Measurements from ENCODE around the gene ITPRIPL1. TPM values are rescaled to one million over a fixed set of nuclear protein-coding genes. Genes with fewer than 3 reads are reported as not detected.
A peak's percentile ranks its signal among the peaks of the same experiment; 100 is the strongest.

The ITPRIPL1 gene
- total RNA-seq, 2 donors from 2014 or later: 1.8 to 8.9 TPM

DNA sequence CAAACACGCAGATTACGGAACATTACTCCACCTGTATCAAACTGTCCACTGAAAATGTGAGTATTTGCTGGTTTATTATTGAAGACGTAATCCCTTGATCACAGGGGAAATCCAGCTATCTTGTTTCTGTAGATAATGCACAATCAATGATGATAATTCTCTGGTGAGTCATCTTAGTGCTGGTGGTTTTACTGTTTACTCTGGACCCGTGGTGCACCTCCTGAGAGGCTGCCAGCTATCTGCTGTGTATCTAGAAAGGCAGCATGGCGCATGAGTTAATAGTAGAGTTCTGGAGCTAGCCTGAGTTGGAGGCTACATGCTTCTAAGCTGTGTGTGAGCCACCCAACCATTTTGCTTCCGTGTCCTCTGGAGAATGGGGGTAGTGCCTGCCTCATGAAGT, 17.0 kb downstream of the ITPRIPL1 start:
- no peaks in the 10 kb centered on the region for H3K9me3 ChIP-seq
- H3K4me3 ChIP-seq: no peak overlapping the region
- H3K27ac ChIP-seq: no peak overlapping the region
- no peaks in the 10 kb centered on the region for H3K36me3 ChIP-seq
- H3K27me3 ChIP-seq (replicated peaks; ENCODE audit: insufficient read depth): no peaks in the 10 kb centered on the region
- no peak for TF ChIP-seq POLR2AphosphoS5 (IDR thresholded peaks at IDR 0.05)
- no peak for TF ChIP-seq POLR2A (IDR thresholded peaks at IDR 0.05)
- no peak for TF ChIP-seq CTCF (IDR thresholded peaks at IDR 0.05)
- intact Hi-C loops (cut with DNase I): no loop called here
- 79% methylated on average over 6 of the region's 6 CpGs for WGBS
- no peak for DNase-seq (ENCODE audit: low spot score)
- no peaks in the 10 kb centered on the region for H3K4me1 ChIP-seq (replicated peaks)

DNA sequence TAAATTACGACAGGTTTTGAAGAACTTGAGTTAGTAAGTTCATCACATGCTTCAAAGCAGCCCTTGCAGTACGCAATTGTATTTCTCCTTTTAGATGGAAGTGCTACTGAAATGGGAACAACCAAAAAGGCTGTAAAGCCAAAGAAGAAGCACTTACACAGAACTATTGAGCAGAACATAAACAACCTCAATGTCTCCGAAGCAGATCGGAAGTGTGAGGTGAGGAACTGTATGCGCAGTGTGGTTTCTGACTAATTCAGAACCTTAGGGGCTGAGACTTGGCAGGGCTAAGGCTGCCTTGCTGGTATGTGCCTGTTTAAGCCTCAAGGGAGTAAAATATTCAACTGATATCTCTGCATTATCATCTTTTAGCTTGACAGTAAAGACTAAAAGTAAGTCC, 18.9 kb downstream of the ITPRIPL1 start:
- DNase-seq (ENCODE audit: low spot score): no peak
- no peaks in the 10 kb centered on the region for H3K4me1 ChIP-seq (replicated peaks)
- 87% methylated on average over 5 of the region's 5 CpGs for WGBS
- intact Hi-C loops (cut with DNase I): no loop called here
- no peaks in the 10 kb centered on the region for H3K36me3 ChIP-seq
- TF ChIP-seq CTCF (IDR thresholded peaks at IDR 0.05) (no peak), POLR2AphosphoS5 (IDR thresholded peaks at IDR 0.05) (no peak), POLR2A (IDR thresholded peaks at IDR 0.05) (no peak)
- peak overlapping the region in 1 of 2 donors; percentile 19 for H3K27ac ChIP-seq
- H3K9me3 ChIP-seq: no peaks in the 10 kb centered on the region
- no peaks in the 10 kb centered on the region for H3K27me3 ChIP-seq (replicated peaks; ENCODE audit: insufficient read depth)
- no peak overlapping the region for H3K4me3 ChIP-seq

GRCh38 chr2:96345438-96345837, 20.3 kb downstream of the ITPRIPL1 start:
- H3K27ac ChIP-seq: no peak overlapping the region
- H3K4me1 ChIP-seq (replicated peaks): no peaks in the 10 kb centered on the region
- no peak overlapping the region for H3K4me3 ChIP-seq
- intact Hi-C loops (cut with DNase I): no loop called here
- H3K9me3 ChIP-seq: no peaks in the 10 kb centered on the region
- no peaks in the 10 kb centered on the region for H3K27me3 ChIP-seq (replicated peaks; ENCODE audit: insufficient read depth)
- H3K36me3 ChIP-seq: no peaks in the 10 kb centered on the region
- 96% methylated on average over 4 of the region's 4 CpGs for WGBS
- TF ChIP-seq CTCF (IDR thresholded peaks at IDR 0.05): no peak
- no peak for TF ChIP-seq POLR2AphosphoS5 (IDR thresholded peaks at IDR 0.05)
- no peak for TF ChIP-seq POLR2A (IDR thresholded peaks at IDR 0.05)
- no peak for DNase-seq (ENCODE audit: low spot score)

GRCh38 chr2:96345868-96346462, 20.8 kb downstream of the ITPRIPL1 start:
- Histone ChIP-seq H3K4me1 (replicated peaks) (no peaks in the 10 kb centered on the region), H3K9me3 (no peaks in the 10 kb centered on the region), H3K4me3 (no peak overlapping the region), H3K36me3 (no peaks in the 10 kb centered on the region), H3K27ac (no peak overlapping the region), H3K27me3 (replicated peaks; ENCODE audit: insufficient read depth) (no peaks in the 10 kb centered on the region)
- TF ChIP-seq POLR2A (IDR thresholded peaks at IDR 0.05): no peak
- no peak for TF ChIP-seq CTCF (IDR thresholded peaks at IDR 0.05)
- TF ChIP-seq POLR2AphosphoS5 (IDR thresholded peaks at IDR 0.05): no peak
- DNase-seq (ENCODE audit: low spot score): no peak
- WGBS: 96% methylated on average over 6 of the region's 6 CpGs
- intact Hi-C loops (cut with DNase I): no loop called here

GRCh38 chr2:96347395-96347794, 22.3 kb downstream of the ITPRIPL1 start:
- no peaks in the 10 kb centered on the region for H3K36me3 ChIP-seq
- TF ChIP-seq POLR2A (IDR thresholded peaks at IDR 0.05): no peak
- no peak for TF ChIP-seq CTCF (IDR thresholded peaks at IDR 0.05)
- TF ChIP-seq POLR2AphosphoS5 (IDR thresholded peaks at IDR 0.05): no peak
- WGBS: 82% methylated on average over 1 of the region's 1 CpG
- no peaks in the 10 kb centered on the region for H3K4me1 ChIP-seq (replicated peaks)
- H3K4me3 ChIP-seq: no peak overlapping the region
- no peaks in the 10 kb centered on the region for H3K9me3 ChIP-seq
- no peaks in the 10 kb centered on the region for H3K27me3 ChIP-seq (replicated peaks; ENCODE audit: insufficient read depth)
- H3K27ac ChIP-seq: no peak overlapping the region
- intact Hi-C loops (cut with DNase I): no loop called here
- DNase-seq (ENCODE audit: low spot score): no peak
